Activated T-cell treated with anti-CD3 and anti-CD28 coated beads, Interleukin-2, amount 50 U/mL, for 72 hours (primary cell): ENCODE measurements around the gene L3MBTL2. TPM values are rescaled to one million over a fixed set of nuclear protein-coding genes. Genes with fewer than 3 reads are reported as not detected.
A peak's percentile ranks its signal among the peaks of the same experiment; 100 is the strongest.

Experiments used
- ATAC-seq, 2 donors: fragments of 150-1000 bp; cut with Tn5 transposase; replicated peaks in 1 of 2; 2 replicates each; pipeline ENCODE4 v1.10.0; 2021; ENCODE audit warnings: moderate library complexity in 2 of 2, mild to moderate bottlenecking in 1 of 2
- DNase-seq, 2 donors: peaks; one replicate each; pipeline ENCODE4 v3.0.0; 2021 to 2022; ENCODE audit warnings: mixed read lengths in 1 of 2
- H3K27ac Mint-ChIP-seq: one replicate; pipeline ENCODE4 v1.8.0; 2022; ENCODE audit warnings: mild to moderate bottlenecking, moderate library complexity, mixed read lengths
- H3K27me3 Mint-ChIP-seq: one replicate; pipeline ENCODE4 v1.8.0; 2022; ENCODE audit warnings: low read depth, mixed read lengths
- H3K36me3 Mint-ChIP-seq, 2 donors: one replicate each; pipeline ENCODE4 v1.8.0; 2022; ENCODE audit warnings: mixed read lengths in 2 of 2, mild to moderate bottlenecking in 1 of 2; ENCODE audit not compliant: insufficient read depth in 2 of 2
- H3K4me1 Mint-ChIP-seq: one replicate; pipeline ENCODE4 v1.8.0; 2022; ENCODE audit warnings: low read depth, mixed read lengths
- H3K4me3 Mint-ChIP-seq, 2 donors: one replicate each; pipeline ENCODE4 v1.8.0; 2022; ENCODE audit warnings: mild to moderate bottlenecking in 2 of 2, mixed read lengths in 2 of 2, moderate library complexity in 2 of 2
- H3K9me3 Mint-ChIP-seq, 2 donors: one replicate each; pipeline ENCODE4 v1.8.0; 2022; ENCODE audit warnings: mixed read lengths in 2 of 2
- total RNA-seq, 2 donors: library from RNA; stranded (reverse); gene quantifications; one replicate each; pipeline ENCODE4 v1.2.3, GENCODE V29; 2022

The L3MBTL2 gene
- total RNA-seq, 2 donors from 2014 or later = 21.9 to 25.6 TPM

GRCh38 chr22:41191467-41191866, 13.6 kb upstream of the L3MBTL2 start:
- H3K4me1 Mint-ChIP-seq = no peaks in the 10 kb centered on the region
- H3K4me3 Mint-ChIP-seq = no peak overlapping the region
- ATAC-seq (no peak), DNase-seq (no peak)
- H3K36me3 Mint-ChIP-seq = no peaks in the 10 kb centered on the region
- no peaks in the 10 kb centered on the region for H3K27me3 Mint-ChIP-seq
- no peak overlapping the region for H3K27ac Mint-ChIP-seq
- no peaks in the 10 kb centered on the region for H3K9me3 Mint-ChIP-seq

GRCh38 chr22:41193829-41194228, 11.3 kb upstream of the L3MBTL2 start:
- no peaks in the 10 kb centered on the region for H3K27me3 Mint-ChIP-seq
- no peak overlapping the region for H3K4me3 Mint-ChIP-seq
- peaks cover 11% of the 10 kb centered on the region for H3K4me1 Mint-ChIP-seq
- H3K9me3 Mint-ChIP-seq = no peaks in the 10 kb centered on the region
- DNase-seq (no peak), ATAC-seq (no peak)
- no peaks in the 10 kb centered on the region for H3K36me3 Mint-ChIP-seq
- H3K27ac Mint-ChIP-seq = no peak overlapping the region

- no peaks in the 10 kb centered on the region for H3K9me3 Mint-ChIP-seq
- ATAC-seq (peak; percentile 91 to 94), DNase-seq (peak; percentile 86 to 88)
- no peaks in the 10 kb centered on the region for H3K36me3 Mint-ChIP-seq
- H3K27me3 Mint-ChIP-seq = peaks cover 9% of the 10 kb centered on the region
- H3K27ac Mint-ChIP-seq = no peak overlapping the region
- H3K4me3 Mint-ChIP-seq = peak overlapping the region; percentile 91 to 92
- H3K4me1 Mint-ChIP-seq = peaks cover 11% of the 10 kb centered on the region
Measured at GRCh38 chr22:41197038-41197972, 7.8 kb upstream of the L3MBTL2 start.

GRCh38 chr22:41198027-41198580, 7.0 kb upstream of the L3MBTL2 start:
- Mint-ChIP-seq H3K27ac (peak overlapping the region; percentile 43), H3K36me3 (no peaks in the 10 kb centered on the region), H3K4me1 (peaks cover 11% of the 10 kb centered on the region), H3K4me3 (peak overlapping the region; percentile 91 to 92), H3K9me3 (no peaks in the 10 kb centered on the region), H3K27me3 (peaks cover 9% of the 10 kb centered on the region)
- ATAC-seq (peak; percentile 53 to 59), DNase-seq (peak; percentile 57 to 72)

- Mint-ChIP-seq H3K36me3 (peaks cover 2 to 4% of the 10 kb centered on the region in 2 donors), H3K27ac (no peak overlapping the region), H3K4me1 (peaks cover 27% of the 10 kb centered on the region), H3K9me3 (no peaks in the 10 kb centered on the region), H3K27me3 (peaks cover 9% of the 10 kb centered on the region), H3K4me3 (no peak overlapping the region)
- DNase-seq = no peak
- no peak for ATAC-seq
Measured at GRCh38 chr22:41201141-41201540, 4.0 kb upstream of the L3MBTL2 start.

GRCh38 chr22:41203118-41203517, 2.0 kb upstream of the L3MBTL2 start:
- H3K27me3 Mint-ChIP-seq = peaks cover 9% of the 10 kb centered on the region
- no peak overlapping the region for H3K27ac Mint-ChIP-seq
- ATAC-seq (no peak), DNase-seq (no peak)
- peaks cover 2 to 4% of the 10 kb centered on the region in 2 donors for H3K36me3 Mint-ChIP-seq
- no peak overlapping the region for H3K4me3 Mint-ChIP-seq
- H3K9me3 Mint-ChIP-seq = no peaks in the 10 kb centered on the region
- H3K4me1 Mint-ChIP-seq = peaks cover 37% of the 10 kb centered on the region

GRCh38 chr22:41204066-41204465, 1.0 kb upstream of the L3MBTL2 start:
- DNase-seq (no peak), ATAC-seq (no peak)
- Mint-ChIP-seq H3K4me3 (peak overlapping the region in 1 of 2 donors; percentile 62), H3K36me3 (peaks cover 2 to 5% of the 10 kb centered on the region in 2 donors), H3K27me3 (peaks cover 9% of the 10 kb centered on the region), H3K27ac (no peak overlapping the region), H3K9me3 (no peaks in the 10 kb centered on the region), H3K4me1 (peaks cover 41% of the 10 kb centered on the region)

GRCh38 chr22:41206719-41207118, 1.6 kb downstream of the L3MBTL2 start:
- Mint-ChIP-seq H3K27ac (no peak overlapping the region), H3K27me3 (no peaks in the 10 kb centered on the region)
- no peak for ATAC-seq

GRCh38 chr22:41215409-41215808, 10.3 kb downstream of the L3MBTL2 start:
- H3K27me3 Mint-ChIP-seq = no peaks in the 10 kb centered on the region
- DNase-seq = no peak
- H3K36me3 Mint-ChIP-seq = peaks cover 5 to 21% of the 10 kb centered on the region in 2 donors
- no peak overlapping the region for H3K27ac Mint-ChIP-seq
- peaks cover 27% of the 10 kb centered on the region for H3K4me1 Mint-ChIP-seq
- no peak for ATAC-seq
- no peaks in the 10 kb centered on the region for H3K9me3 Mint-ChIP-seq
- peak overlapping the region in 1 of 2 donors; percentile 31 for H3K4me3 Mint-ChIP-seq

More at GRCh38 chr22:41206719-41207118, 1.6 kb downstream of the L3MBTL2 start:
- Mint-ChIP-seq H3K4me3 (peak overlapping the region; percentile 70 to 74), H3K4me1 (peaks cover 41% of the 10 kb centered on the region), H3K36me3 (peaks cover 2 to 8% of the 10 kb centered on the region in 2 donors), H3K9me3 (no peaks in the 10 kb centered on the region)
- no peak for DNase-seq

- Mint-ChIP-seq H3K9me3 (no peaks in the 10 kb centered on the region), H3K36me3 (peaks cover 5 to 23% of the 10 kb centered on the region in 2 donors), H3K27ac (no peak overlapping the region), H3K4me3 (peak overlapping the region; percentile 40 to 88), H3K4me1 (peaks cover 27% of the 10 kb centered on the region), H3K27me3 (no peaks in the 10 kb centered on the region)
- DNase-seq (no peak), ATAC-seq (no peak)
Measured at GRCh38 chr22:41215926-41216325, 10.8 kb downstream of the L3MBTL2 start.

GRCh38 chr22:41216984-41217383, 11.9 kb downstream of the L3MBTL2 start:
- Mint-ChIP-seq H3K27me3 (no peaks in the 10 kb centered on the region), H3K4me3 (peak overlapping the region; percentile 68 to 88), H3K27ac (peak overlapping the region; percentile 98), H3K9me3 (no peaks in the 10 kb centered on the region), H3K36me3 (peaks cover 7 to 29% of the 10 kb centered on the region in 2 donors), H3K4me1 (peaks cover 27% of the 10 kb centered on the region)
- DNase-seq = no peak
- ATAC-seq = no peak

GRCh38 chr22:41217553-41218157, 12.5 kb downstream of the L3MBTL2 start:
- H3K4me3 Mint-ChIP-seq = peak overlapping the region; percentile 68 to 88
- H3K27ac Mint-ChIP-seq = peak overlapping the region; percentile 98
- peaks cover 7 to 27% of the 10 kb centered on the region in 2 donors for H3K36me3 Mint-ChIP-seq
- ATAC-seq = peak; percentile 99
- peaks cover 27% of the 10 kb centered on the region for H3K4me1 Mint-ChIP-seq
- no peaks in the 10 kb centered on the region for H3K9me3 Mint-ChIP-seq
- DNase-seq = peak; percentile 59 to 67
- no peaks in the 10 kb centered on the region for H3K27me3 Mint-ChIP-seq
